MM.1S (cell line): ENCODE data around the gene CEBPZOS.

Source experiments
- DNase-seq: peaks from one replicate; pipeline ENCODE4 v3.0.0-alpha.2; 2015
- H2AFZ ChIP-seq: fragments of 300-600 bp; sonication (generic); 2 replicates; pipeline ENCODE4 v1.6.0; 2016; ENCODE audit warnings: antibody characterized with exemption, low read length
- H3F3A ChIP-seq: fragments of 300-600 bp; sonication (generic); 2 replicates; pipeline ENCODE4 v1.6.1; 2016; ENCODE audit warnings: mild to moderate bottlenecking, antibody characterized with exemption, low read length, moderate library complexity, mixed read lengths; ENCODE audit not compliant: insufficient read depth
- H3K27ac ChIP-seq: fragments of 300-600 bp; sonication (generic); 2 replicates; pipeline ENCODE4 v1.5.1; 2016; ENCODE audit warnings: mild to moderate bottlenecking, low read length
- H3K27me3 ChIP-seq: fragments of 300-600 bp; sonication (generic); replicated peaks from 2 replicates; pipeline ENCODE4 v1.6.0; 2016; ENCODE audit warnings: low read length; ENCODE audit not compliant: insufficient read depth
- H3K36me3 ChIP-seq: fragments of 300-600 bp; sonication (generic); replicated peaks from 2 replicates; pipeline ENCODE4 v1.6.1; 2016; ENCODE audit warnings: mild to moderate bottlenecking, low read length, mixed read lengths; ENCODE audit not compliant: insufficient read depth
- H3K4me1 ChIP-seq: fragments of 300-600 bp; sonication (generic); 2 replicates; pipeline ENCODE4 v1.6.1; 2016; ENCODE audit warnings: low read length, mixed read lengths
- H3K4me2 ChIP-seq: fragments of 300-600 bp; sonication (generic); 2 replicates; pipeline ENCODE4 v1.6.0; 2016; ENCODE audit warnings: low read depth, low read length
- H3K4me3 ChIP-seq: fragments of 300-600 bp; sonication (generic); 2 replicates; pipeline ENCODE4 v1.5.1; 2016; ENCODE audit warnings: low read length, mixed read lengths
- H3K79me2 ChIP-seq: fragments of 300-600 bp; sonication (generic); 2 replicates; pipeline ENCODE4 v1.6.1; 2016; ENCODE audit warnings: mixed run types, low read length, mixed read lengths
- H3K9ac ChIP-seq: fragments of 300-600 bp; sonication (generic); 2 replicates; pipeline ENCODE4 v1.6.1; 2016; ENCODE audit warnings: low read length, mixed read lengths
- H3K9me2 ChIP-seq: fragments of 300-600 bp; sonication (generic); replicated peaks from 2 replicates; pipeline ENCODE4 v1.6.1; 2016; ENCODE audit warnings: mild to moderate bottlenecking, low read length, mixed read lengths; ENCODE audit not compliant: insufficient read depth
- H3K9me3 ChIP-seq: fragments of 300-600 bp; sonication (generic); replicated peaks from 2 replicates; pipeline ENCODE4 v1.6.1; 2016; ENCODE audit warnings: mild to moderate bottlenecking, low read length, mixed read lengths; ENCODE audit not compliant: insufficient read depth
- H4K20me1 ChIP-seq: fragments of 300-600 bp; sonication (generic); 2 replicates; pipeline ENCODE4 v1.6.1; 2016; ENCODE audit warnings: mild to moderate bottlenecking, low read length, moderate library complexity, mixed read lengths; ENCODE audit not compliant: insufficient read depth
- EZH2 ChIP-seq: fragments of 300-600 bp; sonication (generic); optimal IDR thresholded peaks from 2 replicates; pipeline ENCODE3; 2017; ENCODE audit warnings: low read depth, mild to moderate bottlenecking, antibody characterized with exemption, low read length, mixed read lengths
- EZH2phosphoT487 ChIP-seq: fragments of 300-600 bp; sonication (generic); IDR thresholded peaks from 2 replicates; pipeline ENCODE4 v1.6.1; 2018; ENCODE audit warnings: antibody characterized with exemption, low read length
- TF ChIP-seq, protein P1 (sequence below): fragments of 300-600 bp; sonication (generic); IDR thresholded peaks from 2 replicates; pipeline ENCODE4 v1.5.1; 2016; ENCODE audit warnings: antibody characterized with exemption, low read length, mixed read lengths

The CEBPZOS gene

DNA sequence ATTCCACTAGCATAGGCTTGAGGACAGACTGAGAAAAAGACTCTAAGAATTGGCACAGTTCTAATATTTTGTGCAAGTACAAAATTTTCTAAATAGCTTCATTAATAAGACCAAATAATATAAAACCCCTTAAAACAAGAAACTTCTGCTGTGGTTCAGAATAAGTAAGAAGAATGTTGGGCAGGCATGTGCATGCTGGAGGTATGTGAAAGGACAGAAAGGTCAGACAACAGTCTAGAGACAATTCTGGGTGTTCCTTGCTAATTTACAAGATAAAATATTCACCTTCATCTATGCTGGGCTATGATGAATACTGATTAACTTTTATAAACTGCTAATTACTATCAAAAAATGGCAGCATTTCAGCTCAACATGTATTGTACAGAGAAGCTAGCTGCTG is 14.9 kb downstream of the CEBPZOS start:
- no peak overlapping the region for H3K27ac ChIP-seq
- no peak for DNase-seq
- H3K4me1 ChIP-seq, result no peaks in the 10 kb centered on the region

DNA sequence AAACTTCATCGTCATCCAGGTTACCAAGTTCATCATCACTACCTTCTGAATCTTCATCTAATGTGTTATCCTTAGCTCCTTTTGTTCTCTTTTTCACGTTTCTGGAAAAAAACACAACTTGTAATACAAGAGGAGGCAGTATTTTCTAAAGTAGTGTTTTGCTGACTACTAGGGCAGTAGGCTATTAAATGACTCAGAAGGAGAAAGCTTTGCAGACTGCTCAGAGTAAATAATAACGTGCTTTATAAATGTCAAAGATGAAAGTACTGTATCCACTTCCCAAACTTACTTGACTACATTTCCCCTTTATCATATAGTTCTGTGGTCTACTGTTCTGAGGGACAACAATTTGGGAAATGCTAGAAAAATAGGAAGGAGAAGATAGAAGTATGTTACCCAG is 15.6 kb downstream of the CEBPZOS start:
- Histone ChIP-seq H3K9ac (no peak overlapping the region), H4K20me1 (no peaks in the 10 kb centered on the region), H3K79me2 (peaks cover 45% of the 10 kb centered on the region), H3K9me2 (no peaks in the 10 kb centered on the region), H3K4me2 (no peak overlapping the region), H3K36me3 (peaks cover 36% of the 10 kb centered on the region), H2AFZ (no peak overlapping the region), H3K27ac (no peak overlapping the region), H3K9me3 (no peaks in the 10 kb centered on the region), H3K4me3 (no peak overlapping the region), H3K27me3 (no peaks in the 10 kb centered on the region), H3K4me1 (no peaks in the 10 kb centered on the region), H3F3A (no peaks in the 10 kb centered on the region)
- TF ChIP-seq EZH2phosphoT487 (no peak), EZH2 (no peak)
- TF ChIP-seq, protein P1, sequence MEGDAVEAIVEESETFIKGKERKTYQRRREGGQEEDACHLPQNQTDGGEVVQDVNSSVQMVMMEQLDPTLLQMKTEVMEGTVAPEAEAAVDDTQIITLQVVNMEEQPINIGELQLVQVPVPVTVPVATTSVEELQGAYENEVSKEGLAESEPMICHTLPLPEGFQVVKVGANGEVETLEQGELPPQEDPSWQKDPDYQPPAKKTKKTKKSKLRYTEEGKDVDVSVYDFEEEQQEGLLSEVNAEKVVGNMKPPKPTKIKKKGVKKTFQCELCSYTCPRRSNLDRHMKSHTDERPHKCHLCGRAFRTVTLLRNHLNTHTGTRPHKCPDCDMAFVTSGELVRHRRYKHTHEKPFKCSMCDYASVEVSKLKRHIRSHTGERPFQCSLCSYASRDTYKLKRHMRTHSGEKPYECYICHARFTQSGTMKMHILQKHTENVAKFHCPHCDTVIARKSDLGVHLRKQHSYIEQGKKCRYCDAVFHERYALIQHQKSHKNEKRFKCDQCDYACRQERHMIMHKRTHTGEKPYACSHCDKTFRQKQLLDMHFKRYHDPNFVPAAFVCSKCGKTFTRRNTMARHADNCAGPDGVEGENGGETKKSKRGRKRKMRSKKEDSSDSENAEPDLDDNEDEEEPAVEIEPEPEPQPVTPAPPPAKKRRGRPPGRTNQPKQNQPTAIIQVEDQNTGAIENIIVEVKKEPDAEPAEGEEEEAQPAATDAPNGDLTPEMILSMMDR, result no peak
- no peak for DNase-seq

More for the DNA sequence above, 14.9 kb downstream of the CEBPZOS start:
- H3K9me3 ChIP-seq, result no peaks in the 10 kb centered on the region
- H3K36me3 ChIP-seq, result peaks cover 40% of the 10 kb centered on the region
- H4K20me1 ChIP-seq, result no peaks in the 10 kb centered on the region
- H3K9ac ChIP-seq, result no peak overlapping the region
- H3K27me3 ChIP-seq, result no peaks in the 10 kb centered on the region
- H3K79me2 ChIP-seq, result peaks cover 48% of the 10 kb centered on the region
- H3K4me3 ChIP-seq, result no peak overlapping the region
- no peak overlapping the region for H2AFZ ChIP-seq
- no peak for TF ChIP-seq EZH2phosphoT487
- no peak for TF ChIP-seq EZH2
- TF ChIP-seq, protein P1, result no peak
- H3K4me2 ChIP-seq, result no peak overlapping the region
- no peaks in the 10 kb centered on the region for H3K9me2 ChIP-seq
- H3F3A ChIP-seq, result no peaks in the 10 kb centered on the region

DNA sequence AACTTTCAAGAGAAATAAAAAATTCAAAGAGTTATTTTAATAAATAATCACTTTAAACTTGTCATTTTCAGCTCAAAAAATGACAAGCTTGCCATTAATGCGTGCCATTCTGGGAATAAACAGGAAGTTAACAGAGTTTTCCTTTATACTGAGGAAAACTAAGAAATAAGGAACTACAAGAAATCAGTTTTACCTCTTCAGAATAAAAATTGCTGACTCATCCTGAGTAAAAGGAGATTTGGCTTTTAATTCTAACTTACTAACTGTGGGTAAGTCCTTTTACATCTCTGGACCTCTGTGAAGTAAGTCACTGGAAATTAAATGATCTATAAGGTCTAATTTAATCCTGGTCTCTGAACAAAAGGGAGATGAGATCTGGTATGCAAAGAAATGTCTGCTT is 19.0 kb downstream of the CEBPZOS start:
- Histone ChIP-seq H3K36me3 (peaks cover 18% of the 10 kb centered on the region), H3K9me2 (no peaks in the 10 kb centered on the region), H3K9ac (no peak overlapping the region), H3K27me3 (no peaks in the 10 kb centered on the region), H2AFZ (no peak overlapping the region), H3K4me1 (no peaks in the 10 kb centered on the region), H3F3A (no peaks in the 10 kb centered on the region), H4K20me1 (no peaks in the 10 kb centered on the region), H3K27ac (no peak overlapping the region), H3K4me2 (no peak overlapping the region), H3K79me2 (peaks cover 19% of the 10 kb centered on the region), H3K9me3 (no peaks in the 10 kb centered on the region), H3K4me3 (no peak overlapping the region)
- TF ChIP-seq EZH2 (no peak), EZH2phosphoT487 (no peak)
- TF ChIP-seq, protein P1, result no peak
- no peak for DNase-seq
